AG04450 (cell line): ENCODE results near the gene STIP1. TPM values are rescaled to one million over a fixed set of nuclear protein-coding genes. Genes with fewer than 3 reads are reported as not detected.

Experiments used
- CTCF ChIA-PET: fragments of 300-600, 350-600 bp; formaldehyde crosslinking; extraction: SDS; loops from one replicate; lab custom pipeline; 2022; ENCODE audit warnings: antibody characterized with exemption, inconsistent platforms; lab: Charles Lee
- POLR2A ChIA-PET: fragments of 350-600 bp; formaldehyde crosslinking; extraction: SDS; loops from one replicate; lab custom pipeline; 2021; ENCODE audit warnings: antibody characterized with exemption, inconsistent platforms; lab: Yijun Ruan, JAX
- DNase-seq: peaks from one replicate; pipeline ENCODE4 v3.0.0-alpha.2; 2011; ENCODE audit warnings: low read depth, low spot score
- H3K27ac ChIP-seq: one replicate; pipeline ENCODE4 v1.5.1; 2012; ENCODE audit warnings: low read depth, low read length, control low read depth
- H3K27me3 ChIP-seq: one replicate; pipeline ENCODE4 v1.6.0; 2012; ENCODE audit warnings: low read length; ENCODE audit not compliant: control insufficient read depth, insufficient read depth
- H3K4me3 ChIP-seq: 2 replicates; pipeline ENCODE4 v1.5.1; 2011; ENCODE audit warnings: mild to moderate bottlenecking, low read depth, low read length, control low read depth
- H3K9me3 ChIP-seq: 2 replicates; pipeline ENCODE4 v1.5.1; 2012; ENCODE audit warnings: low read length; ENCODE audit not compliant: control insufficient read depth, insufficient read depth
- polyA plus RNA-seq: library from polyadenylated mRNA; depleted of rRNA; stranded (reverse); fragments of >200 nt; gene quantifications from 2 replicates; pipeline ENCODE4 v1.2.3, GENCODE V29; 2011
- TF ChIP-seq, protein P1 (sequence below): IDR thresholded peaks from 2 replicates; pipeline ENCODE4 v1.5.1; 2011; ENCODE audit warnings: low read depth, low read length, control low read depth, inconsistent platforms

The STIP1 gene
- polyA plus RNA-seq, 1 experiment, result 171 TPM

DNA sequence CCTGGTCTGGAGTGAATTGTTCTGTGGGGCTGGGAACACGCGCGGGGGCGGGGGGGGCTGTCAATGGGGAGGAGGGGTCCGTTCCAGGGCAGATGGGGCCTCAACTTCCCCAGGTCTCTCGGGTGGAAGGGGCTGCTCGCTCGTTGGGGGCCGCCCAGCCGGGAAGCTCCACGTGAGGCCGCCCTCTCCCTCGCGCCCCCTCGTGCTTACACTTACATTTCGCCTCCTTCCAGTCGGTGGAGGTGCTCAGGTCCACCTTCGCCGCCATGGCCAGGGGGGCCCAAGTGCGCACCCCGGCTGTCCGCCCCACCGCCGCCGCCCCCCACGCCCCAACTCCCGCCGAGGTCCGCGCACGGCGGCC lies 20.5 kb upstream of the STIP1 start:
- TF ChIP-seq, protein P1, sequence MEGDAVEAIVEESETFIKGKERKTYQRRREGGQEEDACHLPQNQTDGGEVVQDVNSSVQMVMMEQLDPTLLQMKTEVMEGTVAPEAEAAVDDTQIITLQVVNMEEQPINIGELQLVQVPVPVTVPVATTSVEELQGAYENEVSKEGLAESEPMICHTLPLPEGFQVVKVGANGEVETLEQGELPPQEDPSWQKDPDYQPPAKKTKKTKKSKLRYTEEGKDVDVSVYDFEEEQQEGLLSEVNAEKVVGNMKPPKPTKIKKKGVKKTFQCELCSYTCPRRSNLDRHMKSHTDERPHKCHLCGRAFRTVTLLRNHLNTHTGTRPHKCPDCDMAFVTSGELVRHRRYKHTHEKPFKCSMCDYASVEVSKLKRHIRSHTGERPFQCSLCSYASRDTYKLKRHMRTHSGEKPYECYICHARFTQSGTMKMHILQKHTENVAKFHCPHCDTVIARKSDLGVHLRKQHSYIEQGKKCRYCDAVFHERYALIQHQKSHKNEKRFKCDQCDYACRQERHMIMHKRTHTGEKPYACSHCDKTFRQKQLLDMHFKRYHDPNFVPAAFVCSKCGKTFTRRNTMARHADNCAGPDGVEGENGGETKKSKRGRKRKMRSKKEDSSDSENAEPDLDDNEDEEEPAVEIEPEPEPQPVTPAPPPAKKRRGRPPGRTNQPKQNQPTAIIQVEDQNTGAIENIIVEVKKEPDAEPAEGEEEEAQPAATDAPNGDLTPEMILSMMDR, result no peak
- no peak overlapping the region for H3K27ac ChIP-seq
- H3K27me3 ChIP-seq, result no peaks in the 10 kb centered on the region
- POLR2A ChIA-PET, result interaction anchor here (0.6 to 2.0 kb wide), 3 partner anchors 18 to 50 kb away, joined by 3 to 9 read pairs (median 8); partner anchors contain the start of gene STIP1
- DNase-seq, result no peak
- CTCF ChIA-PET, result interaction anchor here (0.6 to 1.1 kb wide), 4 partner anchors 12 to 165 kb away, joined by 3 read pairs; no protein-coding TSS in a partner anchor
- H3K4me3 ChIP-seq, result peak overlapping the region; percentile 68
- no peaks in the 10 kb centered on the region; the same call in 1 of the 2 replicates for H3K9me3 ChIP-seq

- POLR2A ChIA-PET, result interaction anchor here (0.6 to 2.0 kb wide), 3 partner anchors 18 to 49 kb away, joined by 3 to 9 read pairs (median 8); partner anchors contain the start of gene STIP1
- TF ChIP-seq, protein P1, result no peak
- no peaks in the 10 kb centered on the region; the same call in 1 of the 2 replicates for H3K9me3 ChIP-seq
- H3K27ac ChIP-seq, result peak within 1 kb of the TSS; percentile 31
- CTCF ChIA-PET, result interaction anchor here (0.6 to 1.2 kb wide), 4 partner anchors 12 to 166 kb away, joined by 3 to 4 read pairs (median 3); no protein-coding TSS in a partner anchor
- peak; percentile 32 for DNase-seq
- no peaks in the 10 kb centered on the region for H3K27me3 ChIP-seq
- H3K4me3 ChIP-seq, result peak within 1 kb of the TSS; percentile 68
Measured at GRCh38 chr11:64165842-64166635, 19.9 kb upstream of the STIP1 start, which contains the start of gene MACROD1. MACROD1 (minus strand) TSS chr11:64166113; CDS start chr11:64165994, 119 bp downstream.

DNA sequence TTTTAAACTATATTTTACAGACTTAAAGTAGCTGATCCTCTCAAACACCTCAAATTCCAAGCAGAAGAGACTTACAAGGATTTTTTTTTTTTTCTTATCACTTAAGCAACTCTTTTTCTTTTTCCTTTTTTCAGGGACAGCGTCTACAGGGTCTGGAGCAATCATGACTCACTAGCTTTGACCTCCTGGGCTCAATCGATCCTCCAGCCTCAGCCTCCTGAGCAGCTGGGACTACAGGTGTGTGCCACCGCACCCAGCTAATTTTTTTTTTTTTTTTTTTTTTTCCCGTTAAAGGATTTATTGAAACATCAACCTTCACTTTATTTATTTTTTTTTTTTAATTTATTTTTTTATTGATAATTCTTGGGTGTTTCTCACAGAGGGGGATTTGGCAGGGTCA lies 15.6 kb upstream of the STIP1 start:
- Histone ChIP-seq H3K27ac (no peak overlapping the region), H3K9me3 (peaks cover 13% of the 10 kb centered on the region), H3K27me3 (no peaks in the 10 kb centered on the region), H3K4me3 (no peak overlapping the region)
- TF ChIP-seq, protein P1, result no peak
- DNase-seq, result no peak
- ChIA-PET CTCF (no interaction called here), POLR2A (interaction anchor here (0.5 to 0.7 kb wide), 5 partner anchors 10 to 153 kb away, joined by 3 to 10 read pairs (median 3); no protein-coding TSS in a partner anchor)

GRCh38 chr11:64173616-64174355 lies 12.2 kb upstream of the STIP1 start:
- DNase-seq, result no peak
- Histone ChIP-seq H3K27me3 (no peaks in the 10 kb centered on the region), H3K4me3 (no peak overlapping the region), H3K27ac (no peak overlapping the region), H3K9me3 (peaks cover 13% of the 10 kb centered on the region)
- POLR2A ChIA-PET, result interaction anchor here (0.6 to 0.9 kb wide), 3 partner anchors 12 to 97 kb away, joined by 3 to 7 read pairs (median 3); partner anchors contain the start of gene STIP1
- CTCF ChIA-PET, result no interaction called here
- TF ChIP-seq, protein P1, result no peak
